Measurements from ENCODE around the gene HOXA13.

GRCh38 chr7:27170426-27171324 lies 29.2 kb downstream of the HOXA13 start:
- TF ChIP-seq, protein P1, sequence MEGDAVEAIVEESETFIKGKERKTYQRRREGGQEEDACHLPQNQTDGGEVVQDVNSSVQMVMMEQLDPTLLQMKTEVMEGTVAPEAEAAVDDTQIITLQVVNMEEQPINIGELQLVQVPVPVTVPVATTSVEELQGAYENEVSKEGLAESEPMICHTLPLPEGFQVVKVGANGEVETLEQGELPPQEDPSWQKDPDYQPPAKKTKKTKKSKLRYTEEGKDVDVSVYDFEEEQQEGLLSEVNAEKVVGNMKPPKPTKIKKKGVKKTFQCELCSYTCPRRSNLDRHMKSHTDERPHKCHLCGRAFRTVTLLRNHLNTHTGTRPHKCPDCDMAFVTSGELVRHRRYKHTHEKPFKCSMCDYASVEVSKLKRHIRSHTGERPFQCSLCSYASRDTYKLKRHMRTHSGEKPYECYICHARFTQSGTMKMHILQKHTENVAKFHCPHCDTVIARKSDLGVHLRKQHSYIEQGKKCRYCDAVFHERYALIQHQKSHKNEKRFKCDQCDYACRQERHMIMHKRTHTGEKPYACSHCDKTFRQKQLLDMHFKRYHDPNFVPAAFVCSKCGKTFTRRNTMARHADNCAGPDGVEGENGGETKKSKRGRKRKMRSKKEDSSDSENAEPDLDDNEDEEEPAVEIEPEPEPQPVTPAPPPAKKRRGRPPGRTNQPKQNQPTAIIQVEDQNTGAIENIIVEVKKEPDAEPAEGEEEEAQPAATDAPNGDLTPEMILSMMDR (IDR thresholded peaks at IDR 0.05): no peak
- TF ChIP-seq POLR2AphosphoS5 (IDR thresholded peaks at IDR 0.05; ENCODE audit: insufficient read depth in 1 of 2, low read depth in 1 of 2) (no peak), POLR2A (IDR thresholded peaks at IDR 0.05) (no peak)

All from vagina (tissue), 2 donors.